Pancreas (tissue), 10 donors: ENCODE measurements around the gene ASTE1. TPM values are rescaled to one million over a fixed set of nuclear protein-coding genes. Genes with fewer than 3 reads are reported as not detected.

ENCODE experiments used
- ATAC-seq, 4 donors: fragments of 200-7000 bp; cut with Tn5 transposase; one replicate each; pipeline versions ENCODE4 v1.8.0 to v1.9.1; 2020; ENCODE audit warnings: mild to moderate bottlenecking in 4 of 4, moderate library complexity in 4 of 4
- DNase-seq, 6 donors: peaks; one replicate each; pipeline ENCODE4 v3.0.0-alpha.2; 2020
- FAIRE-seq: peaks from 2 replicates; lab custom pipeline; 2012; peaks lifted over from hg19 to GRCh38; lab: Jason Lieb, UNC
- H3K27ac ChIP-seq, 4 donors: fragments of 200-600 bp; sonication (generic); 1 replicate in 3 of 4; 2 replicates in 1 of 4; pipeline versions ENCODE4 v1.5.0 to v1.8.0; 2020
- H3K27me3 ChIP-seq, 4 donors: fragments of 200-600 bp; one replicate each; pipeline ENCODE4 v1.8.0; 2021
- H3K36me3 ChIP-seq, 3 donors: fragments of 200-600 bp; sonication (generic) in 1 of 3; one replicate each; pipeline versions ENCODE4 v1.5.0 to v1.8.0; 2020 to 2021
- H3K4me1 ChIP-seq, 3 donors: fragments of 200-600 bp; one replicate each; pipeline ENCODE4 v1.8.0; 2021
- H3K4me3 ChIP-seq, 4 donors: fragments of 200-600 bp; sonication (generic) in 2 of 4; one replicate each; pipeline versions ENCODE4 v1.5.0 to v1.8.0; 2020 to 2021
- H3K9me3 ChIP-seq, 4 donors: fragments of 200-600 bp; one replicate each; pipeline ENCODE4 v1.8.0; 2021
- CTCF ChIP-seq, 4 donors: fragments of 200-600 bp; sonication (generic) in 3 of 4; IDR thresholded peaks; one replicate each; pipeline versions ENCODE4 v1.5.0 to v1.8.0; 2021; ENCODE audit warnings: antibody characterized with exemption in 4 of 4
- WGBS, 2 donors: extraction: QIAGEN DNeasy Blood & Tissue Kit; methylation state at CpG; one replicate each; pipeline ENCODE4 v1.1.7; 2013; 5-methylcytosine and 5-hydroxymethylcytosine counted together
- intact Hi-C, 3 donors: fragments of 100-400 bp; cut with DNase I; formaldehyde crosslinking; loops; one replicate each; pipeline versions ENCODE4 v1.11.1 to v1.14.2; 2022
- polyA plus RNA-seq, 2 donors: library from polyadenylated mRNA; stranded (reverse); fragments of 200-250 nt; gene quantifications; one replicate each; pipeline ENCODE4 v1.2.3, GENCODE V29; 2013
- total RNA-seq, 6 donors: library from RNA; stranded (reverse); fragmentation: NEBNext Ultra II Directional in 4 of 6; extraction: Animal tissue kit (Norgen Biotek cat#: 25700) in 4 of 6; gene quantifications; one replicate each; pipeline versions ENCODE4 v1.2.1 to v1.2.4, GENCODE V29; 2021 to 2023
- donor health status: healthy with polysubstance abuse.
- donor health status: DM: no; HTN: no; CAD: no; lungs with moderate emphysema.
- donor health status: DM: no; HTN: no; CAD: no.
- donor health status: control.
- donor health status: control.
- donor health status: Bipolar disorder and iron deficiency.
- donor health status: DM: yes; HTN: yes; CAD: no.
- donor health status: DM: no; HTN: no; CAD: no.
- donor health status: DM: no; HTN: no; CAD: no.
- donor health status: DM: yes; HTN: yes; CAD: no.

ASTE1 gene
- total and polyA plus RNA-seq, 8 donors, result 1.5 to 4.7 (median 3.2) TPM

GRCh38 chr3:130967281-130967680, 59.3 kb downstream of the ASTE1 start:
- no peak for TF ChIP-seq CTCF (IDR thresholded peaks at IDR 0.05)
- WGBS, 2 donors, result 97 to 98% methylated on average over 2 of the region's 2 CpGs
- intact Hi-C loops, result no loop called here
- no peaks in the 10 kb centered on the region for H3K27me3 ChIP-seq
- no peak for DNase-seq
- no peak for FAIRE-seq
- no peak overlapping the region for H3K4me3 ChIP-seq
- no peak for ATAC-seq
- no peaks in the 10 kb centered on the region for H3K9me3 ChIP-seq
- no peaks in the 10 kb centered on the region for H3K4me1 ChIP-seq
- peaks cover 0 to 15% (median 7%) of the 10 kb centered on the region in 3 donors for H3K36me3 ChIP-seq
- H3K27ac ChIP-seq, result no peak overlapping the region

GRCh38 chr3:130963878-130964277, 62.7 kb downstream of the ASTE1 start:
- Histone ChIP-seq H3K4me1 (no peaks in the 10 kb centered on the region), H3K27ac (no peak overlapping the region), H3K27me3 (no peaks in the 10 kb centered on the region), H3K36me3 (peaks cover 0 to 20% (median 6%) of the 10 kb centered on the region in 3 donors), H3K9me3 (no peaks in the 10 kb centered on the region), H3K4me3 (no peak overlapping the region)
- no peak for ATAC-seq
- no peak for DNase-seq
- WGBS, 2 donors, result 92 to 93% methylated on average over 3 of the region's 3 CpGs
- FAIRE-seq, result no peak
- intact Hi-C loops, result no loop called here
- no peak for TF ChIP-seq CTCF (IDR thresholded peaks at IDR 0.05)

Other genes with a start within 250 kb of the ASTE1 start
- gene ATP2C1, start 132.7 kb downstream of the ASTE1 start, total RNA-seq, result 10 to 100 TPM; 19.0 to 54.6 (median 23.6) TPM
- 10 to 100 TPM; 12.2 to 33.5 TPM for gene ATP2C1, start 132.7 kb downstream of the ASTE1 start, polyA plus RNA-seq
- gene NEK11, start 52 bp upstream of the ASTE1 start, total RNA-seq, result 1 to 10 TPM; 2.4 to 7.2 (median 3.3) TPM
- 1 to 10 TPM; 2.1 to 4.8 TPM for gene NEK11, start 52 bp upstream of the ASTE1 start, polyA plus RNA-seq